MM.1S (cell line): ENCODE results near the gene CLRN2.

ENCODE experiments used
- EZH2 ChIP-seq: fragments of 300-600 bp; sonication (generic); optimal IDR thresholded peaks from 2 replicates; pipeline ENCODE3; 2017; ENCODE audit warnings: low read depth, mild to moderate bottlenecking, antibody characterized with exemption, low read length, mixed read lengths
- EZH2phosphoT487 ChIP-seq: fragments of 300-600 bp; sonication (generic); IDR thresholded peaks from 2 replicates; pipeline ENCODE4 v1.6.1; 2018; ENCODE audit warnings: antibody characterized with exemption, low read length
- TF ChIP-seq, protein P1 (sequence below): fragments of 300-600 bp; sonication (generic); IDR thresholded peaks from 2 replicates; pipeline ENCODE4 v1.5.1; 2016; ENCODE audit warnings: antibody characterized with exemption, low read length, mixed read lengths

- TF ChIP-seq, protein P1, sequence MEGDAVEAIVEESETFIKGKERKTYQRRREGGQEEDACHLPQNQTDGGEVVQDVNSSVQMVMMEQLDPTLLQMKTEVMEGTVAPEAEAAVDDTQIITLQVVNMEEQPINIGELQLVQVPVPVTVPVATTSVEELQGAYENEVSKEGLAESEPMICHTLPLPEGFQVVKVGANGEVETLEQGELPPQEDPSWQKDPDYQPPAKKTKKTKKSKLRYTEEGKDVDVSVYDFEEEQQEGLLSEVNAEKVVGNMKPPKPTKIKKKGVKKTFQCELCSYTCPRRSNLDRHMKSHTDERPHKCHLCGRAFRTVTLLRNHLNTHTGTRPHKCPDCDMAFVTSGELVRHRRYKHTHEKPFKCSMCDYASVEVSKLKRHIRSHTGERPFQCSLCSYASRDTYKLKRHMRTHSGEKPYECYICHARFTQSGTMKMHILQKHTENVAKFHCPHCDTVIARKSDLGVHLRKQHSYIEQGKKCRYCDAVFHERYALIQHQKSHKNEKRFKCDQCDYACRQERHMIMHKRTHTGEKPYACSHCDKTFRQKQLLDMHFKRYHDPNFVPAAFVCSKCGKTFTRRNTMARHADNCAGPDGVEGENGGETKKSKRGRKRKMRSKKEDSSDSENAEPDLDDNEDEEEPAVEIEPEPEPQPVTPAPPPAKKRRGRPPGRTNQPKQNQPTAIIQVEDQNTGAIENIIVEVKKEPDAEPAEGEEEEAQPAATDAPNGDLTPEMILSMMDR = no peak
- TF ChIP-seq EZH2 = no peak
- TF ChIP-seq EZH2phosphoT487 = no peak
Observed at GRCh38 chr4:17531538-17532285, 16.7 kb downstream of the CLRN2 start.
